ENCODE results near the gene DLX6.

DNA sequence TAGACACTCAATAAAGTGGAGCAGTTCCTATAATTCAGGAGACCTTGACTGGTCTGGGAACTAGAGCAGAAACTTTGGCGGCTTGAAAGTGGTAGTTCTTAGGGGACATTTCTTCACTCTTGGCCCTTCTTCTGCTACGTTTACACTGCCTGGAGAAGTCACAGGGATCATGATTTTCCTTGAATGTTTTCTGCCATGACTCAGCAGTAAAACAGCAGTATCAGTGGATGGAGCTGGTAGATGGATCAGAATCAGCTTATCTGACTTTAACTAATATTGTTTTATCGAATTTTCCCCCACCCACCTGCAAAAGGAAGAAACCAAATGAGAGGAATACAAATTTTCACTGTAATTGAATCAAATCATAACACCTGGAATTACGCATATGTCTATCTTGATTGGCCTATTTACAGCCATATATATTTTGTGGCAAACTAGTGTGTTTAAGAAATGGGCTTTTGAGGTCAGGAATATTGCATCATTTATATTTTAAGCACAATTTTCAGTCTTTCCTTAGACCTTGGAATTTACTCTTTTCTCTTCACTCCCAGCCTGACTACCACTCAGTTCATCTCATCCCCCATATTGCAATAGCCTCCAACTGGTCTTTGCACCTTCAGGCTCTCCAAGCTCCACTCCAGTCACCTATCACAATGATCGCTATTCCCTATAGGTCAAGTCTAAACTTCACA, 34.2 kb downstream of the DLX6 start:
- TF ChIP-seq EP300 (IDR thresholded peaks at IDR 0.05) (no peak), POLR2A (IDR thresholded peaks at IDR 0.05) (no peak), CTCF (IDR thresholded peaks at IDR 0.05) (no peak)
